OCI-LY7 (cell line): ENCODE data around the gene HTD2.

Source experiments
- EZH2phosphoT487 ChIP-seq: fragments of 200-600 bp; sonication (generic); IDR thresholded peaks from 2 replicates; pipeline ENCODE4 v1.6.1; 2018; ENCODE audit warnings: low read depth, borderline replicate concordance, mild to moderate bottlenecking, mixed run types, antibody characterized with exemption, low read length, moderate library complexity, mixed read lengths
- TF ChIP-seq, protein P1 (sequence below): fragments of 200-600 bp; sonication (generic); conservative IDR thresholded peaks from 2 replicates; pipeline ENCODE4 v1.5.1; 2014; ENCODE audit warnings: mild to moderate bottlenecking, antibody characterized with exemption, low read length, moderate library complexity, mixed read lengths

DNA sequence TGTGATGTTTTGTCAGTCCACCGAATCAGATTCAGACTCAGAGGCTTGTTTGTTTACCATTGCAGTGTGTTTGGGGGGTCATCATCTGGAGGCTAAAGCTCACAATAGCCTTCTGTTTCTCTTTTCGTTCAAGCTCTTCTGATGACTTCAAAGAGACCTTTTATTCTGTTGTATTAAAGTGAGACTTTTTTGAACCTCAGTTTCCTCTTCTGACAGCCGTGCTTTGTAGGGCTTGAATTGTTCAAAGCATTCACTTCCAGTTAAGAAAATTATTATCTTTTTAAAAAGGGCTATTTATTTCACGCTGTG lies 27.6 kb downstream of the HTD2 start:
- TF ChIP-seq, protein P1, sequence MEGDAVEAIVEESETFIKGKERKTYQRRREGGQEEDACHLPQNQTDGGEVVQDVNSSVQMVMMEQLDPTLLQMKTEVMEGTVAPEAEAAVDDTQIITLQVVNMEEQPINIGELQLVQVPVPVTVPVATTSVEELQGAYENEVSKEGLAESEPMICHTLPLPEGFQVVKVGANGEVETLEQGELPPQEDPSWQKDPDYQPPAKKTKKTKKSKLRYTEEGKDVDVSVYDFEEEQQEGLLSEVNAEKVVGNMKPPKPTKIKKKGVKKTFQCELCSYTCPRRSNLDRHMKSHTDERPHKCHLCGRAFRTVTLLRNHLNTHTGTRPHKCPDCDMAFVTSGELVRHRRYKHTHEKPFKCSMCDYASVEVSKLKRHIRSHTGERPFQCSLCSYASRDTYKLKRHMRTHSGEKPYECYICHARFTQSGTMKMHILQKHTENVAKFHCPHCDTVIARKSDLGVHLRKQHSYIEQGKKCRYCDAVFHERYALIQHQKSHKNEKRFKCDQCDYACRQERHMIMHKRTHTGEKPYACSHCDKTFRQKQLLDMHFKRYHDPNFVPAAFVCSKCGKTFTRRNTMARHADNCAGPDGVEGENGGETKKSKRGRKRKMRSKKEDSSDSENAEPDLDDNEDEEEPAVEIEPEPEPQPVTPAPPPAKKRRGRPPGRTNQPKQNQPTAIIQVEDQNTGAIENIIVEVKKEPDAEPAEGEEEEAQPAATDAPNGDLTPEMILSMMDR = no peak
- no peak for TF ChIP-seq EZH2phosphoT487
